Measurements from ENCODE around the gene ZNF423.

ZNF423 gene

DNA sequence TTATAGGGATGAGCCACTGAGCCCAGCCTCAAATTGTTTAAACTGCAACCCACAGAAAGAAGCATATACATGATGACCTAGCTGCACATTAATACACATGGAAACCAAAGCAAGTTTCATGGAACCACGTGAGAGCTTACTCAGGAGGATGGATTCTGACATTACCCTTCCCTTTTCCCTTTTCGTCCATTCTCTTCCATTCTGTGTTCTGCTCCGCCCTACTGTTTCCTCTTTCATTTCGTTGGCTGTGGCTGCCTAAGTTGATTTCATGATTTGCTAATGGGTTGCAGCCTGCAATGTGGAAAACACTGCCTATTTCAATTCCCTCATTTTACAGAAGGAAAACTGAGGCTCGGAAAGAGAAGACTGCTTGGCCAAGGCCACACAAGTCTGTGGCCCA, 305.8 kb downstream of the ZNF423 start:
- Histone ChIP-seq H3K27me3 (ENCODE audit: control insufficient read depth, insufficient read depth, low read length) (no peaks in the 10 kb centered on the region), H3K36me3 (ENCODE audit: control insufficient read depth, insufficient read depth, low read length) (no peaks in the 10 kb centered on the region), H3K4me3 (ENCODE audit: low read length) (no peak overlapping the region), H3K9me3 (ENCODE audit: control insufficient read depth, low read length) (no peaks in the 10 kb centered on the region), H3K4me1 (ENCODE audit: control insufficient read depth, insufficient read depth, low read length) (no peaks in the 10 kb centered on the region), H3K9ac (ENCODE audit: low read length) (no peak overlapping the region)

- Histone ChIP-seq H3K27me3 (ENCODE audit: control insufficient read depth, insufficient read depth, low read length) (no peaks in the 10 kb centered on the region), H3K36me3 (ENCODE audit: control insufficient read depth, insufficient read depth, low read length) (no peaks in the 10 kb centered on the region), H3K9me3 (ENCODE audit: control insufficient read depth, low read length) (no peaks in the 10 kb centered on the region), H3K9ac (ENCODE audit: low read length) (no peak overlapping the region), H3K4me1 (ENCODE audit: control insufficient read depth, insufficient read depth, low read length) (no peaks in the 10 kb centered on the region), H3K4me3 (ENCODE audit: low read length) (no peak overlapping the region)
These were observed 307.5 kb downstream of the ZNF423 start for GRCh38 chr16:49548325-49548970.

DNA sequence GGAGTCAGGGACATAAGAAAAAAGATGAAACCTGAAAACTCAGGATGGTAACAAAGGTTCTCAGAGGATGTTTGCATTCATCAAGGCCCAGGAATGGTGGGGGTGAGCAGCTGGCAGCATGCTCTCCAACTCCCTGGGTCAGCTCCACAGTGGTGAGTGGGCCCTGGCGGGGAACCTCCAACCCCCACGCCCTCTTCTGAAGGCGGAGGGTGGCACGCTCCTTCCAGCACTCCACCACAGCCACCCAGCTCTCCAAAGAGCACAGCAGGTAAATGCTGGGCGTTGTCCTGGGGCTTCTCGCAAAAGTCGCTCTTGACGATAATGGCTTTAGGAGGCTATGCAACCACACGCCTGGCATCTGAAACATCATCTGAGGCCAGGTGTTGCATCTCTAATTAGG, 308.5 kb downstream of the ZNF423 start:
- no peaks in the 10 kb centered on the region for H3K27me3 ChIP-seq (ENCODE audit: control insufficient read depth, insufficient read depth, low read length)
- H3K36me3 ChIP-seq (ENCODE audit: control insufficient read depth, insufficient read depth, low read length): no peaks in the 10 kb centered on the region
- no peaks in the 10 kb centered on the region for H3K9me3 ChIP-seq (ENCODE audit: control insufficient read depth, low read length)
- H3K9ac ChIP-seq (ENCODE audit: low read length): no peak overlapping the region
- no peak overlapping the region for H3K4me3 ChIP-seq (ENCODE audit: low read length)
- H3K4me1 ChIP-seq (ENCODE audit: control insufficient read depth, insufficient read depth, low read length): no peaks in the 10 kb centered on the region

DNA sequence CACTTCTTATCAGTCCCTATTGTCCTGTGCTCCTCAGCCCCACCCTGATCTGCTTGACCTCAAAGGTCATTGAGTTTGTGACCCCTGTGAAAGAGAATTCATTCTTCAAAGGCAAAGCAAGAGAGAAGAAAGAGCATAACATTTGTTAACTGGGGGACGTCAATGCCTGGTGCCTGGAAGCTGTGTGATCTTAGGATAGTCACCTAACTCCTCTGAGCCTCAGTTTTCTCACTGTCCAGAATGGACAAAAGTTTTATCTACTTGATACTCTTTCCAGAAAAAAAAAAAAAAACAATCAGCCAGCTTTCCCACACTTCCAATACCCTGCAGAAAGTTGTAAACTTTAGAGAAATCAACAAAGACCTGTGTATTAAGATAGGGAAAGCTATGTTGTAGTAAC, 309.2 kb downstream of the ZNF423 start:
- no peaks in the 10 kb centered on the region for H3K4me1 ChIP-seq (ENCODE audit: control insufficient read depth, insufficient read depth, low read length)

GRCh38 chr16:49545741-49546448, 310.0 kb downstream of the ZNF423 start:
- H3K9me3 ChIP-seq (ENCODE audit: control insufficient read depth, low read length): no peaks in the 10 kb centered on the region
- H3K9ac ChIP-seq (ENCODE audit: low read length): no peak overlapping the region
- no peak overlapping the region for H3K4me3 ChIP-seq (ENCODE audit: low read length)
- no peaks in the 10 kb centered on the region for H3K27me3 ChIP-seq (ENCODE audit: control insufficient read depth, insufficient read depth, low read length)
- H3K36me3 ChIP-seq (ENCODE audit: control insufficient read depth, insufficient read depth, low read length): no peaks in the 10 kb centered on the region
- no peaks in the 10 kb centered on the region for H3K4me1 ChIP-seq (ENCODE audit: control insufficient read depth, insufficient read depth, low read length)

More for the DNA sequence above, 309.2 kb downstream of the ZNF423 start:
- no peaks in the 10 kb centered on the region for H3K27me3 ChIP-seq (ENCODE audit: control insufficient read depth, insufficient read depth, low read length)
- no peaks in the 10 kb centered on the region for H3K36me3 ChIP-seq (ENCODE audit: control insufficient read depth, insufficient read depth, low read length)
- no peak overlapping the region for H3K9ac ChIP-seq (ENCODE audit: low read length)
- no peaks in the 10 kb centered on the region for H3K9me3 ChIP-seq (ENCODE audit: control insufficient read depth, low read length)
- H3K4me3 ChIP-seq (ENCODE audit: low read length): no peak overlapping the region

GRCh38 chr16:49545243-49545642, 310.7 kb downstream of the ZNF423 start:
- H3K4me1 ChIP-seq (ENCODE audit: control insufficient read depth, insufficient read depth, low read length): no peaks in the 10 kb centered on the region
- no peaks in the 10 kb centered on the region for H3K27me3 ChIP-seq (ENCODE audit: control insufficient read depth, insufficient read depth, low read length)
- H3K36me3 ChIP-seq (ENCODE audit: control insufficient read depth, insufficient read depth, low read length): no peaks in the 10 kb centered on the region
- H3K9ac ChIP-seq (ENCODE audit: low read length): no peak overlapping the region
- no peak overlapping the region for H3K4me3 ChIP-seq (ENCODE audit: low read length)
- H3K9me3 ChIP-seq (ENCODE audit: control insufficient read depth, low read length): no peaks in the 10 kb centered on the region

- Histone ChIP-seq H3K4me1 (ENCODE audit: control insufficient read depth, insufficient read depth, low read length) (no peaks in the 10 kb centered on the region), H3K9ac (ENCODE audit: low read length) (no peak overlapping the region), H3K4me3 (ENCODE audit: low read length) (no peak overlapping the region), H3K9me3 (ENCODE audit: control insufficient read depth, low read length) (no peaks in the 10 kb centered on the region), H3K27me3 (ENCODE audit: control insufficient read depth, insufficient read depth, low read length) (no peaks in the 10 kb centered on the region), H3K36me3 (ENCODE audit: control insufficient read depth, insufficient read depth, low read length) (no peaks in the 10 kb centered on the region)
These were observed 311.1 kb downstream of the ZNF423 start for GRCh38 chr16:49544828-49545227.

DNA sequence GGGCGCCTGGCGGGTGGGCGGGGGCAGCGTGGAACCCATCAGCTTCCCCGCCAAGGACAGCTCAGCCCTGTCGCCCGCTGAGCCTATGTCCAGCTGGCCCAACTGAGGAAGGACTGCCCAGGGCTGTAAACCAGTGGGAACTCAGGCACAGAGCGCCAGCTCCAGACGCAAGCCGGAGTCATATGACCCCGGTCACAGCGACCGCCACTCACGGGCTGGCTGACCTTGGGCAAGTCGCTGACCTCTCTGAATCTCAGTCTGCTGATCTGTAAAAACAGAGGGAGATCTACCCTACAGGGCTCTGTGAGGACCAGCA, 312.3 kb downstream of the ZNF423 start:
- no peaks in the 10 kb centered on the region for H3K4me1 ChIP-seq (ENCODE audit: control insufficient read depth, insufficient read depth, low read length)
- no peaks in the 10 kb centered on the region for H3K36me3 ChIP-seq (ENCODE audit: control insufficient read depth, insufficient read depth, low read length)

GRCh38 chr16:49542946-49543630, 312.8 kb downstream of the ZNF423 start:
- no peaks in the 10 kb centered on the region for H3K36me3 ChIP-seq (ENCODE audit: control insufficient read depth, insufficient read depth, low read length)
- H3K9me3 ChIP-seq (ENCODE audit: control insufficient read depth, low read length): no peaks in the 10 kb centered on the region
- no peak overlapping the region for H3K9ac ChIP-seq (ENCODE audit: low read length)
- H3K4me1 ChIP-seq (ENCODE audit: control insufficient read depth, insufficient read depth, low read length): no peaks in the 10 kb centered on the region
- H3K27me3 ChIP-seq (ENCODE audit: control insufficient read depth, insufficient read depth, low read length): no peaks in the 10 kb centered on the region
- no peak overlapping the region for H3K4me3 ChIP-seq (ENCODE audit: low read length)

More for the DNA sequence above, 312.3 kb downstream of the ZNF423 start:
- H3K4me3 ChIP-seq (ENCODE audit: low read length): no peak overlapping the region
- H3K9me3 ChIP-seq (ENCODE audit: control insufficient read depth, low read length): no peaks in the 10 kb centered on the region
- no peaks in the 10 kb centered on the region for H3K27me3 ChIP-seq (ENCODE audit: control insufficient read depth, insufficient read depth, low read length)
- H3K9ac ChIP-seq (ENCODE audit: low read length): no peak overlapping the region

DNA sequence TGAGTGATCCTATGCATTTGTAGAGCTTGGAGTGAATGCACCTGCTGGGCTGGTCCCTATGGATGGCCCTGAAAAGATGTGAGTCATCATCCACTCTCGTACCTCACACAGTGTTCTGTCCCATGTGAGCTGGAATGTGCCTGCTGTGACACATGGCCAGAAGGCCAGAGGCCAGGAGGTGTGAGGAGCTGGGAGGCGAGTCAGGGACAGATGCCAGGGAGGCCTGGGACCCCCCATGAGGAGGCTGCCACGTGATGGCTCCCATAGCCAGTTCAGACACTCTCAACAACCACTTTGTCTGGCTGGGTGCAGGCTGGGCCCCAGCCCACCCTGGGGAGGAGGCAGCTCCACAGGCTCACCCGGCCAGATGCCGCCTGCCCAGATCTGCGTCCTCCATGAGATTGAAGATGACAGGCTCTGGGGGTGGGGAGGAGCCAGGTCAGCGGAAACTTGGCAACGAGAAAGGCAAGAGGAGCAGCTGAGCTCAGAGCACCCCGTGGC, 313.5 kb downstream of the ZNF423 start:
- Histone ChIP-seq H3K4me3 (ENCODE audit: low read length) (no peak overlapping the region), H3K4me1 (ENCODE audit: control insufficient read depth, insufficient read depth, low read length) (no peaks in the 10 kb centered on the region), H3K27me3 (ENCODE audit: control insufficient read depth, insufficient read depth, low read length) (no peaks in the 10 kb centered on the region), H3K9ac (ENCODE audit: low read length) (no peak overlapping the region), H3K9me3 (ENCODE audit: control insufficient read depth, low read length) (no peaks in the 10 kb centered on the region), H3K36me3 (ENCODE audit: control insufficient read depth, insufficient read depth, low read length) (no peaks in the 10 kb centered on the region)

DNA sequence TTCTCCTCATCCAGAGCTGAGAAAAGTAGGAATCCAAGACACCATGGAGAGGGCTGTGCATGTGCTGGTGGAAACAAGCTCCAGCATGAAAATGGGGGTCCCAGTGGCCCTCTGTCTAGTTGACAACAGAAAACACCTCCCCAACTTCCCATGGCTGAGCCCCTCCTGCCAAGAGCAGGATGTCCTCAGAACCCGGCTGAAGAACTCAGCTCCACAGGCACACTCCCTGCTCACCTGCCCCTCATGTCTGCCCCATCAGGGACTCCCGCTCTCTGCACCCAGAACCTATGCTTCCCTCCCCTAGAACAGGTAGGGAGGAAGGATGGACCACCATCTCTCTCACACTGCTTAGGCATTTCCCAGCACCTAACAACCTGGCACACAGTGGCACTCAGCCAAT, 315.1 kb downstream of the ZNF423 start:
- Histone ChIP-seq H3K27me3 (ENCODE audit: control insufficient read depth, insufficient read depth, low read length) (no peaks in the 10 kb centered on the region), H3K4me1 (ENCODE audit: control insufficient read depth, insufficient read depth, low read length) (no peaks in the 10 kb centered on the region), H3K36me3 (ENCODE audit: control insufficient read depth, insufficient read depth, low read length) (no peaks in the 10 kb centered on the region), H3K4me3 (ENCODE audit: low read length) (no peak overlapping the region), H3K9me3 (ENCODE audit: control insufficient read depth, low read length) (no peaks in the 10 kb centered on the region), H3K9ac (ENCODE audit: low read length) (no peak overlapping the region)

- no peaks in the 10 kb centered on the region for H3K4me1 ChIP-seq (ENCODE audit: control insufficient read depth, insufficient read depth, low read length)
- H3K4me3 ChIP-seq (ENCODE audit: low read length): no peak overlapping the region
- H3K27me3 ChIP-seq (ENCODE audit: control insufficient read depth, insufficient read depth, low read length): no peaks in the 10 kb centered on the region
- no peaks in the 10 kb centered on the region for H3K9me3 ChIP-seq (ENCODE audit: control insufficient read depth, low read length)
- H3K36me3 ChIP-seq (ENCODE audit: control insufficient read depth, insufficient read depth, low read length): no peaks in the 10 kb centered on the region
- no peak overlapping the region for H3K9ac ChIP-seq (ENCODE audit: low read length)
These were observed 316.2 kb downstream of the ZNF423 start for GRCh38 chr16:49539758-49540157.

Measured in mucosa of stomach (tissue), 1 donor.